Muscle of arm (tissue), 14 donors: ENCODE measurements around the gene FLAD1. TPM values are rescaled to one million over a fixed set of nuclear protein-coding genes. Genes with fewer than 3 reads are reported as not detected.

Experiments
- DNase-seq: peaks from one replicate; pipeline ENCODE4 v3.0.0-alpha.2; 2013
- long read RNA-seq, 11 donors: transcript quantifications; one replicate each; lab custom pipeline, GENCODE V29; 2026
- polyA plus RNA-seq, 12 donors: library from polyadenylated mRNA; unstranded; fragments of 120-200 nt; gene quantifications; one replicate each; pipeline ENCODE4 v1.2.1, GENCODE V29; 2013; ENCODE audit not compliant: insufficient read length in 12 of 12

Gene FLAD1
- polyA plus RNA-seq = 10 to 100 TPM in 11 of 12 donors, not detected in 1; 13.1 to 23.6 (median 19.7) TPM
- long read RNA-seq, donor 1, transcript FLAD1-203 (8 exons, 1,730 nt) = major isoform, 5 of 9 reads
- long read RNA-seq, donor 1, partial matches to known transcripts = 0 of 9 reads
- long read RNA-seq, donor 1, other reads (novel, unspliced or antisense) = 0 of 9 reads
- long read RNA-seq, donor 2, transcript FLAD1-203 (8 exons, 1,730 nt) = major isoform, 5 of 7 reads
- long read RNA-seq, donor 2, partial matches to known transcripts = 0 of 7 reads
- long read RNA-seq, donor 2, other reads (novel, unspliced or antisense) = 0 of 7 reads
- long read RNA-seq, donor 3, partial matches to known transcripts = 0 of 1 reads
- long read RNA-seq, donor 3, other reads (novel, unspliced or antisense) = 0 of 1 reads
- long read RNA-seq, donor 4 = 0 reads
- long read RNA-seq, donor 5, transcript FLAD1-203 (8 exons, 1,730 nt) = major isoform, 5 of 8 reads
- long read RNA-seq, donor 5, partial matches to known transcripts = 0 of 8 reads
- long read RNA-seq, donor 5, other reads (novel, unspliced or antisense) = 0 of 8 reads
- long read RNA-seq, donor 6, partial matches to known transcripts = 0 of 3 reads
- long read RNA-seq, donor 6, other reads (novel, unspliced or antisense) = 0 of 3 reads
- long read RNA-seq, donor 7 = 0 reads
- long read RNA-seq, donor 8, transcript FLAD1-203 (8 exons, 1,730 nt) = major isoform, 5 of 6 reads
- long read RNA-seq, donor 8, partial matches to known transcripts = 0 of 6 reads
- long read RNA-seq, donor 8, other reads (novel, unspliced or antisense) = 0 of 6 reads
- long read RNA-seq, donor 9, partial matches to known transcripts = 0 of 2 reads
- long read RNA-seq, donor 9, other reads (novel, unspliced or antisense) = 0 of 2 reads
- long read RNA-seq, donor 10, partial matches to known transcripts = 0 of 4 reads
- long read RNA-seq, donor 10, other reads (novel, unspliced or antisense) = 0 of 4 reads
- long read RNA-seq, donor 11, partial matches to known transcripts = 0 of 6 reads
- long read RNA-seq, donor 11, other reads (novel, unspliced or antisense) = 0 of 6 reads

GRCh38 chr1:154982897-154983648 is at the start of gene FLAD1:
TSS of gene FLAD1 (plus strand) at chr1:154983344. CDS start at chr1:154983695, 351 bp downstream.
- peak; percentile 99 for DNase-seq

GRCh38 chr1:154934358-154934948 is 48.7 kb upstream of the FLAD1 start:
- no peak for DNase-seq

- no peak for DNase-seq
These were observed 47.2 kb upstream of the FLAD1 start for GRCh38 chr1:154935749-154936554.

- peak; percentile 97 for DNase-seq
These were observed 46.5 kb upstream of the FLAD1 start, which contains the start of gene PMVK for GRCh38 chr1:154936555-154937084. TSS of gene PMVK (minus strand) at chr1:154936719. CDS start at chr1:154936685, 34 bp downstream.

GRCh38 chr1:154937085-154937987 is 45.8 kb upstream of the FLAD1 start:
- DNase-seq = peak; percentile 97

GRCh38 chr1:154937988-154938386 is 45.2 kb upstream of the FLAD1 start:
- no peak for DNase-seq

- no peak for DNase-seq
These were observed 44.3 kb upstream of the FLAD1 start for GRCh38 chr1:154938604-154939399.

- DNase-seq = no peak
These were observed 43.0 kb upstream of the FLAD1 start for GRCh38 chr1:154940213-154940560.

GRCh38 chr1:154940651-154941194 is 42.4 kb upstream of the FLAD1 start:
- DNase-seq = no peak

GRCh38 chr1:154941333-154942013 is 41.7 kb upstream of the FLAD1 start:
- DNase-seq = no peak

GRCh38 chr1:154943649-154944400 is 39.3 kb upstream of the FLAD1 start:
- no peak for DNase-seq

GRCh38 chr1:154944401-154945159 is 38.6 kb upstream of the FLAD1 start:
- DNase-seq = no peak

- no peak for DNase-seq
These were observed 37.8 kb upstream of the FLAD1 start for GRCh38 chr1:154945160-154945961.
